Hippocampal formation (tissue), 2 donors: ENCODE data around the gene FRMPD4.
"Not testable (repeated sequence)": the region's sequence is repeated elsewhere in the genome, so short reads cannot be mapped to it uniquely, and the experiment has no call there.

Source experiments
- DNase-seq, 2 donors: peaks; one replicate each; lab custom pipeline; 2025; lab: John Stamatoyannopoulos, UW

Gene FRMPD4

GRCh38 chrX:12441381-12442128 is 303.3 kb downstream of the FRMPD4 start:
- DNase-seq: no peak

DNA sequence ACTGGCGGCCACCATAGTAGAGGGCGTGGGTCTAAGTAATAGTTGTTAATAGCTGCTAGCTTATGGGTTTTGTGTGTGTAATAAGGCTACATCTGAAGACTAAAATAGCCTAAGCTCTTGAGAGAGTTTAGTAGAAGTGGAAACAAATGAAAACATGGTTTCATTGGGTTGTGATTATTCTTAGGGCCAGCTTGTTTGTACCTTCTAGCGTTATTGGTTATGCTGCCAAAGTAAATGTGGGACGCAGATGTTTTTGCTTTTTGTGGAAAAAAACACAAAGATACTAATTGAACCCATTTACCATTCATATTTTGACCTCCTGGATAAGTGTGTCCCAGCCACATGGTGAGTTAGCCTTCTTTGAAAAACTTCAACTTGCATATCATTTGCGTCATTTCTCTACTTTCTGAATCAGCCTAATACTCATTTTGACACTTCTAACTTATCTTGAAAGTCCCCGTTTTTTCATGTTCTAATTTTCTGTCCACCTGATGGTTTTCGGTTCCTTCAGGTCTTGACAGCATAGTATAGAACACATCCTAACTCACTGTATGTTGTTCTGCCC is 305.3 kb downstream of the FRMPD4 start:
- DNase-seq: no peak

- no peak for DNase-seq
Observed at GRCh38 chrX:12446342-12447075, 308.2 kb downstream of the FRMPD4 start.

- DNase-seq: no peak
Observed at GRCh38 chrX:12447448-12448064, 309.3 kb downstream of the FRMPD4 start.

GRCh38 chrX:12452268-12452667 is 314.0 kb downstream of the FRMPD4 start:
- no peak for DNase-seq

DNA sequence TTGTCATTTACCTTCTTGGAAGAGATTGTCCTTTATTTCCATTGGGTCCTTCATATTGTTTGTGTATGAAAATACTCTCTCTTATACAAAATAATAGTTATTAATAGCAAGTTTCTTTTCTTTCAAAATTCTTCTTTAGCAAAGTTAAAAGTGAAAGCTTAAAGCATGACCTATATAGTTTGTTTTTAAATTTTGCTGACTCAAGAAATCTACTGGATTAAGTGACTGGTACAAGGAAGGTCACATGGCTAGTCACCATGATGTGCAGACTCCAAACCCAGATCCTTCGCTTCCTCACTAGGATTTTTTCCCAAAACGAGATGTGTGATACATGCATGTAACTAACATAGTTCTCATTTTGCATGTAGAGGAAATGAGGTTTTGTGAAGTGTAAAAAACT is 322.7 kb downstream of the FRMPD4 start:
- DNase-seq: no peak

DNA sequence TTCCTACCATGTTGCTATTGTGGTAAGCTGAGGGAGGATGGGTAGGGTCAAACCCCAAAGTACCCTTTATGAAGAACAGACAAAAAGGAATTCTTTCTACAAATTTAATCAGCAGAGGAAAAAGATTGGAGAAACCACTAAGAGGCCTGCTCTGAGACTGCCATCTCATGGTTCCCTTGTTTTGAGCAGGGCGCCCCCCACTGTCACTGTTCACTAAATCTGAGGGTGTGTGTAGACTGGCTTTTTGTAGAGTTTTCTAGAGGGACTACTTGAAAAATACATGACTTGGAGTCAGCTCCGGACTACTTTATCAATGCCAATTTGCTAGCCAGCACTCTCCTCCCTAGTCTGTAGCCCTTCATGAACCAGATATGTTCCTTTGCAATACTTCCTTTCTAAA is 324.8 kb downstream of the FRMPD4 start:
- DNase-seq: no peak

DNA sequence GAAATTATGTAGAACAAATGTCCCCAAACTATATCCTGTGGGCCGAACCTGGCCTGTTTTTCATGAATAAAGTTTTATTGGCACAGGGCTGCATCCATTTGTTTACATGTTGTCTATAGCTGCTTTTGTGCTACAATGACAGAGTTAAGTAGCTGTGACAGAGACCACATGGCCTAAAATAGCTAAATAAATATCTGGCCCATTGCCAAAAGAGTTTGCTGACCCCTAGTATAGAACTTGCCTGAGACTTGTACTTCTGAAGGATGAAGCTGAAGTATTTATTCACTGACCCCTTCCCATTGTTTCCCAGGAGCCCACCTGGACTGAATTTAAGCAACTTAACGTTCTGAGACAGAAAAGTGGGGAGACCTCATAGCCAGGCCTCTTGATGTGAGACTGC is 325.6 kb downstream of the FRMPD4 start:
- DNase-seq: no peak

DNA sequence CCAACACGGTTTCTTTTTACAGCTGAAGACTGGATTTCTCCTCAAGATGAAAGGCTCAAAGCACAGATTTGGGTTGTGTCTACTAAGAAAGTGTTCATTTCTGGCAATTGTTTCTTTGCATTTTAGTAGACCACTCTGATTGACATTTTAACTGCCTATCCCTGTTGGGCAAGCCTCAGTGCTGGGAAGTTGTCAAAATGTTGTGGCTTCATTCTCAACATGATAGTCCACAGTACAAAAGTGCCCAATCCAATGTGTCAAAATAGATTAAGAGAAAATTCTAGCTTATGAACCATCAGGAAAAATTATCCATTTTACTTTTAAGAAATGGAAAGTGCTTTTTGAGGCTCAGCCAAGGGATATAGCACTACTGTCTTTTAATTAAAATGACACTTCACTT is 329.0 kb downstream of the FRMPD4 start:
- no peak for DNase-seq

- no peak for DNase-seq
Observed at GRCh38 chrX:12469296-12469695, 331.0 kb downstream of the FRMPD4 start.

DNA sequence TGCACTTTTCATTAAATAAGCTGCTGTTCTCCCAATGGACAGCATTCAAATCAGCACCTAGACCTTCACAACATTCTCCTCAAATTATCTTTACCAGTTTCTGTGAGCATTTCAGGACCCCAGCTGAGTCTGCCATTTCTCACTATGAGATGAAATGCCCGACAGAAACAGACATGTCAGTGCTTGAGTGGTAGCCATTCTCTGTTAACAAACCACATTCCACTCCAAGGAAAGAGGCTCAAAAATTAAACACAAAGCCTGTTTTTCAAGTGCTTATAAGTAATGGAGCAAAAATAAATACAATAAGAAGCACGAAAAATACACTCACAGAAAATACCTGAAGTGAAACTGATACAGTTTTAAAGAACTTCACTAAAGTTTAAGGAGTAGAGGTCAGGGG is 332.8 kb downstream of the FRMPD4 start:
- no peak for DNase-seq

DNA sequence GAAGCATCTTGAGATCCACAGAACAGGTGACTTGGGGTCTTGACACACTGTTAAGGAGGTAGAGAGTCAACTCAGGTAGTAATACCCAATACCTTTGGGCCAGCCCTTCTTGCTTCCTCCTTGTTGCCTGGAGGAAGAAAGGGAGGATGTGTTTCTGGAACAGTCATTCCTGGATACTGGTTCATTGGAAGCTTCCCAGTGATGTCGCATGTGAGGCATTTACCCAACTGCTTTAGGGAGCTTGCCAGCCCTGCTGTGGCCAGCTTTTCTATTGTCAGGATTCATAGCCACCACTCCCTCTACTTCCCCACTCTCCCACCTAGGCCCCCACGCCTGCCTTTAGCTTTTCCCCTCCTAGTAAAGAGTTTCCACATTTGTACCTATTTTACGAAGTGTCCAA is 342.7 kb downstream of the FRMPD4 start:
- no peak for DNase-seq

- DNase-seq: no peak
Observed at GRCh38 chrX:12488220-12488619, 349.9 kb downstream of the FRMPD4 start.

- no peak for DNase-seq
Observed at GRCh38 chrX:12488771-12489170, 350.5 kb downstream of the FRMPD4 start.

DNA sequence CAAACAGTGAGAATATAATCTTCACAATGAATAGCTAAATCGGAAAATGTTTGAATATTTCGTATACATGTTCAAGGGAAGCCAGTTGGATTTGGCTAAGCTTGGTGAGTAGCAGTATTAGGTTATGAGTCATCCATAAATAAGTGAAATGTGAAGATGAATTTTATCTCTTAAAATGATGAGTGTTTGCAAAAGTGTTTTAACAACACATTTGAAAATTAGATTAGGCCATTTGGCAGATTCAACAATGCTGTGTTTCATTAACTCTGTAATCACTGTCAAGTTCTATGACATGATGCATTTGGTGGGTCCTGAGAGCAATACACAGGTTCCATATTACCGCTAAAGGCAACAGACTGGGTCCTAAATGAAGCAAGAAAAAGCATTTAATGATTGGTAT is 351.1 kb downstream of the FRMPD4 start:
- no peak for DNase-seq

- DNase-seq: no peak
Observed at GRCh38 chrX:12494400-12495138, 356.3 kb downstream of the FRMPD4 start.

DNA sequence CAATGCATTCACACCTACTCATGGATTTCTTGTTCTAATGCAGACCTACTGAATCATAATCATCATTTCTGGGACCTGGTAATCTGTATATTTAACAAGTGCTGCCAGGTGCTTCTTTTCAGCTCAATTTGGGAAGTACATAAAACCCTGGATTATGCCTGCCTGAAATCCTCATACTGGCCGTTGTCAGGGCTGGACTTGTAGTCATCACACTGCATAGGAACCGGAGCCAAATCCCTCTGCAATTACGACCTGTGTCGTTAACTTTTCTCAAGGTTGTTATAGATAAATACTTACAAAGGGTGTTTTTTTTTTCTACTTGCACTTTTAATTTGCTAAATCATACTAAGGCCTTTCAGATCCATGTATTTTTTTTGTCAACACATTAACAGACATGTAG is 358.1 kb downstream of the FRMPD4 start:
- no peak for DNase-seq

DNA sequence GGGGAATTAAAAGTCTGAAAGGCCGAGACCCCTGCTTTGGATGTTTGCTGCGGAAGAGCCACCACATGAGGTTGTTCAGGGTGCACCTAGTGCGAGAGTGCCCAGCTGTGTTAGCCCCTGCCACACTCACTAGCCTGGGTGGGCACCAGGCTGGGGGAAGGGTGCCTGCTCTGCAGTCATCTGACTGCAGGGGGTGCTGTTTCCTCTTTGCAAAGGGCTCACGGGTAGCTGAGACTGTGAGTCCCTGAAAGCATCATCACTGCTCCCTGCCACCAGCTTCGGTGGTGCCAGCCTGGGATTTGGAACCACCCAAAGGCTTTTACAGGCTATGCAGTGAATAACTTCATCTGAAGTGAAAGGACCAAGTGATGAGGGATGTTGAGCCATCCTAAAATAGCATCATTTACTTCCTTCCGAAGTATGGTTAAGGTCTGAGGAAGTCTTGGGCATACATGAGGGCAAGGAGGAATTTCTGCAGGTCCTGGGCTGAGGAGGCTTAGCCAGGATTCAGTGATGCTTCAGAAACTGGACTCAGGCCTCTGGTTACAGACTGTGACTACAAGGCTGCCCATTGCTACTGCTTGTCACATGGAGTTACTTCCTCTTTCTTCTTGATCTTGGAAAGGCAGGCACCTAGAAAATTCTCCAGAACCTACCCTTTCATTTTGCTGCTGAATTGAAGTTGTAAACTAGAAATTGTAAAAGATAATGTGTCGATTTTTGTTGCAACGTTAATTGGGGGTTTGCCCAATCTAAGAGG is 359.7 kb downstream of the FRMPD4 start:
- DNase-seq: no peak

- no peak for DNase-seq
Observed at GRCh38 chrX:12505127-12505526, 366.9 kb downstream of the FRMPD4 start.

DNA sequence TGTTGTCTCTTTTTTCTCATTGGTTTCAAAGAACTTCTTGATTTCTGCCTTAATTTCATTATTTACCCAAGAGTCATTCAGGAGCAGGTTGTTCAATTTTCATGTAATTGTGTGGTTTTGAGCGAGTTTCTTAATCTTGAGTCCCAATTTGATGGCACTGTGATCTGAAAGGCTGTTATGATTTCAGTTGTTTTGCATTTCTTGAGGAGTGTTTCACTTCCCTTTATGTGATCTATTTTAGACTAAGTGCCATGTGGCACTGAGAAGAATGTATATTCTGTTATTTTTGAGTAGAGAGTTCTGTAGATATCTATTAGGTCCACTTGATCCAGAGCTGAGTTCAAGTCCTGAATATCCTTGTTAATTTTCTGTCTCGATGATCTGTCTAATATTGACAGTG is 377.1 kb downstream of the FRMPD4 start:
- DNase-seq: not testable (repeated sequence)

GRCh38 chrX:12526306-12526705 is 388.0 kb downstream of the FRMPD4 start:
- DNase-seq: no peak
